ENCODE measurements around the gene TRIM24. TPM values are rescaled to one million over a fixed set of nuclear protein-coding genes. Genes with fewer than 3 reads are reported as not detected.

The TRIM24 gene
- total and polyA plus RNA-seq, 12 donors: 7.7 to 26.2 (median 18.9) TPM

DNA sequence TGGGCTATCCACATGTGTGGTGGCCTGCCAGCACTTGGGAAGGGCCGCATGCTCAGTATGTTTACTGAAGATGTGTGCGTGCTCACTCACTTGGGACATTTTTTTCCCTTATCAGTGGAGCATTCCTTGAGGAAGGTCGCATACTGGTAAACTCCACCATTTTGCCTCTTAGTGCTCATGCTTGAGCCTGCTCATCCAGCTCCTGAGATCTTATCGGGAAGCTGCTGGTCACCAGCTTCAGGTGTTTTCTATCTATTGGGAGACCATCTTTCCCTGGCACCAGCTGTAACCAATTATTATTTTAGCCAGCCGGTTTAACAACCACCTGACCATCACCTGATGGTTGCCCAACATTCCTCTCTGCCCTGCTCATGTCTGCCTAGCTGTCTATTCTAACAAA, 35.0 kb upstream of the TRIM24 start:
- no peak for TF ChIP-seq CTCF (IDR thresholded peaks at IDR 0.05)
- Histone ChIP-seq H3K27me3 (no peaks in the 10 kb centered on the region), H3K4me3 (no peak overlapping the region), H3K9me3 (peaks cover 2 to 37% (median 16%) of the 10 kb centered on the region in 11 donors), H3K27ac (no peak overlapping the region), H3K4me1 (no peaks in the 10 kb centered on the region), H3K36me3 (no peaks in the 10 kb centered on the region)
- WGBS, 2 donors: 95 to 98% methylated on average over 5 of the region's 5 CpGs
- DNase-seq (no peak), ATAC-seq (no peak)
- intact Hi-C loops (cut with DNase I): no loop called here

DNA sequence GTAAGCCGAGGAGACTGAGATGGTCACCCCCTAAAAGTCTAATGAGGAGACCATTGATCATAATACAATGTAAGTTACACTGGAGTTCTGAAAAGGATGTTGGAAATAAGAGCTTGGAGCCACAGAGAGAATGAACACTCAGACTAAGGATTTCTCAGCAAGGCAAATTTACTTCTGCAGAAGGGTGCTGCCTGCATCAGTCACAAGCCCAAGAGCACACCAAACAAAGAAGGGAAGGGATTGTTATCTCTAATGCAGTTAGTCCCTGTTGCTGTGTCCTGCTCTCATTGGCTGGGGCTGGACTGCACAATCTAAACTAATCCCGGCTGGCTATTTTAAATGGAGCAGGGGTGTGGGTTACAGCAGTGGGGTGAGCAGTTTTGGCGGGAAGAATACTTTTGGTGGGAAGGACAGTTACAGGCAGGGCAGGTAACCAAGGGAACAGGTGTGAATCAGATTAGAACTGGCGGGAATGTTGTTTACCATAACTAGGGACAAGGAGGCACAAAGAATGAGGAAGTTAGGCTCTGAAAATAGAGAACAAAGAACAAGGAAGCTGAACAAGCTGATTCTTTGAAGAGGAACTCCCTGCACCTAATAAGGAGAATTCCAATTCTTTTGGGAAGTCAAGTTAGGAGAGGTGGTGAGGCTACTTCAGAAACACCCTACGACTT, 30.3 kb upstream of the TRIM24 start:
- 93 to 96% methylated on average over 5 of the region's 5 CpGs for WGBS, 2 donors
- DNase-seq: no peak

GRCh38 chr7:138431517-138431916, 28.5 kb upstream of the TRIM24 start:
- intact Hi-C loops (cut with DNase I): loop anchor here in 1 of 10 donors (10.0 kb wide), 1 partner anchor 613 kb away; no protein-coding TSS in a partner anchor
- Histone ChIP-seq H3K36me3 (no peaks in the 10 kb centered on the region), H3K27ac (no peak overlapping the region), H3K9me3 (peaks cover 2 to 52% (median 24%) of the 10 kb centered on the region in 11 donors), H3K4me3 (no peak overlapping the region), H3K4me1 (no peaks in the 10 kb centered on the region), H3K27me3 (no peaks in the 10 kb centered on the region)
- DNase-seq (no peak), ATAC-seq (no peak)
- TF ChIP-seq CTCF (IDR thresholded peaks at IDR 0.05): no peak
- 73 to 82% methylated on average over 2 of the region's 2 CpGs for WGBS, 2 donors

More for the DNA sequence above, 30.3 kb upstream of the TRIM24 start:
- Histone ChIP-seq H3K4me1 (no peaks in the 10 kb centered on the region), H3K27me3 (no peaks in the 10 kb centered on the region), H3K27ac (no peak overlapping the region), H3K36me3 (no peaks in the 10 kb centered on the region), H3K9me3 (peaks cover 2 to 56% (median 24%) of the 10 kb centered on the region in 11 donors), H3K4me3 (no peak overlapping the region)
- intact Hi-C loops (cut with DNase I): loop anchor here in 1 of 10 donors (10.0 kb wide), 1 partner anchor 615 kb away; no protein-coding TSS in a partner anchor
- no peak for ATAC-seq
- TF ChIP-seq CTCF (IDR thresholded peaks at IDR 0.05): no peak

GRCh38 chr7:138433583-138434443, 26.2 kb upstream of the TRIM24 start:
- DNase-seq (no peak), ATAC-seq (no peak)
- no peaks in the 10 kb centered on the region for H3K4me1 ChIP-seq
- H3K27me3 ChIP-seq: no peaks in the 10 kb centered on the region
- H3K9me3 ChIP-seq: peaks cover 2 to 34% (median 24%) of the 10 kb centered on the region in 11 donors
- H3K36me3 ChIP-seq: no peaks in the 10 kb centered on the region
- WGBS, 2 donors: 60 to 68% methylated on average over 6 of the region's 6 CpGs
- intact Hi-C loops (cut with DNase I): loop anchor here in 1 of 10 donors (10.0 kb wide), 1 partner anchor 611 kb away; no protein-coding TSS in a partner anchor
- H3K4me3 ChIP-seq: no peak overlapping the region
- TF ChIP-seq CTCF (IDR thresholded peaks at IDR 0.05): no peak
- no peak overlapping the region for H3K27ac ChIP-seq

Data from heart right ventricle (tissue), 16 donors.